Vagina (tissue), 2 donors: ENCODE measurements around the gene TPD52L1. TPM values are rescaled to one million over a fixed set of nuclear protein-coding genes. Genes with fewer than 3 reads are reported as not detected.

Source experiments
- DNase-seq, 2 donors: peaks; one replicate each; pipeline ENCODE4 v3.0.0-alpha.2; 2017; ENCODE audit errors: extremely low spot score in 2 of 2
- H3K27ac ChIP-seq: fragments of 200-600 bp; sonication (generic); one replicate; pipeline ENCODE4 v1.5.1; 2019
- H3K27me3 ChIP-seq: fragments of 200-600 bp; sonication (generic); one replicate; pipeline ENCODE4 v1.5.1; 2019
- H3K36me3 ChIP-seq, 2 donors: fragments of 200-600 bp; sonication (generic); one replicate each; pipeline ENCODE4 v1.5.1; 2017 to 2019
- H3K4me1 ChIP-seq: fragments of 200-600 bp; sonication (generic); one replicate; pipeline ENCODE4 v1.5.1; 2019
- H3K4me3 ChIP-seq, 2 donors: fragments of 200-600 bp; sonication (generic); 1 replicate in 1 of 2; 2 replicates in 1 of 2; pipeline ENCODE4 v1.5.1; 2016 to 2019
- H3K9me3 ChIP-seq: fragments of 200-600 bp; sonication (generic); one replicate; pipeline ENCODE4 v1.5.1; 2019
- CTCF ChIP-seq, 3 experiments: fragments of 450-650 bp in 2 of 3; fragments of 200-600 bp in 1 of 3; sonication (generic) in 1 of 3; IDR thresholded peaks; one replicate each; pipeline ENCODE4 v1.5.1; 2017 to 2019; ENCODE audit warnings: antibody characterized with exemption in 3 of 3, mild to moderate bottlenecking in 2 of 3, moderate library complexity in 2 of 3
- POLR2A ChIP-seq, 2 donors: fragments of 450-650 bp; IDR thresholded peaks; one replicate each; pipeline ENCODE4 v1.6.1; 2017; ENCODE audit warnings: antibody characterized with exemption in 2 of 2, mild to moderate bottlenecking in 2 of 2, moderate library complexity in 2 of 2
- POLR2AphosphoS5 ChIP-seq, 2 donors: sonication (generic); formaldehyde crosslinking; IDR thresholded peaks; one replicate each; pipeline ENCODE4 v1.9.0; 2017; ENCODE audit warnings: antibody characterized with exemption in 2 of 2, mild to moderate bottlenecking in 2 of 2, low read depth in 1 of 2; ENCODE audit not compliant: insufficient read depth in 1 of 2
- intact Hi-C: fragments of 100-400 bp; cut with DNase I; formaldehyde crosslinking; loops from one replicate; pipeline ENCODE4 v1.15.1; 2023
- total RNA-seq: library from RNA; depleted of rRNA; stranded (reverse); fragments of >200 nt; gene quantifications from one replicate; pipeline ENCODE4 v1.2.3, GENCODE V29; 2016

TPD52L1 gene
- total RNA-seq, 1 donor from 2014 or later: 85.0 TPM

GRCh38 chr6:125201961-125202729 lies 48.6 kb downstream of the TPD52L1 start:
- H3K36me3 ChIP-seq: no peaks in the 10 kb centered on the region
- no peaks in the 10 kb centered on the region for H3K9me3 ChIP-seq
- no peak overlapping the region for H3K4me3 ChIP-seq
- TF ChIP-seq POLR2AphosphoS5 (IDR thresholded peaks at IDR 0.05; ENCODE audit: insufficient read depth in 1 of 2, low read depth in 1 of 2) (peak in 1 of 2 donors; percentile 21), POLR2A (IDR thresholded peaks at IDR 0.05) (no peak)
- peaks cover 30% of the 10 kb centered on the region for H3K4me1 ChIP-seq
- intact Hi-C loops: no loop called here
- no peak overlapping the region for H3K27ac ChIP-seq
- no peaks in the 10 kb centered on the region for H3K27me3 ChIP-seq
- DNase-seq: no peak

- Histone ChIP-seq H3K9me3 (no peaks in the 10 kb centered on the region), H3K4me1 (peaks cover 17% of the 10 kb centered on the region), H3K27ac (no peak overlapping the region), H3K27me3 (no peaks in the 10 kb centered on the region), H3K4me3 (no peak overlapping the region), H3K36me3 (no peaks in the 10 kb centered on the region)
- no peak for DNase-seq
- intact Hi-C loops: no loop called here
- no peak for TF ChIP-seq POLR2AphosphoS5 (IDR thresholded peaks at IDR 0.05; ENCODE audit: insufficient read depth in 1 of 2, low read depth in 1 of 2)
- TF ChIP-seq CTCF (IDR thresholded peaks at IDR 0.05): no peak
- no peak for TF ChIP-seq POLR2A (IDR thresholded peaks at IDR 0.05)
Measured at GRCh38 chr6:125203395-125203794, 49.8 kb downstream of the TPD52L1 start.

- Histone ChIP-seq H3K9me3 (no peaks in the 10 kb centered on the region), H3K4me1 (peaks cover 6% of the 10 kb centered on the region), H3K4me3 (no peak overlapping the region), H3K27ac (no peak overlapping the region), H3K27me3 (no peaks in the 10 kb centered on the region), H3K36me3 (no peaks in the 10 kb centered on the region)
- DNase-seq: no peak
- TF ChIP-seq CTCF (IDR thresholded peaks at IDR 0.05): no peak
- no peak for TF ChIP-seq POLR2A (IDR thresholded peaks at IDR 0.05)
- TF ChIP-seq POLR2AphosphoS5 (IDR thresholded peaks at IDR 0.05; ENCODE audit: insufficient read depth in 1 of 2, low read depth in 1 of 2): no peak
- intact Hi-C loops: no loop called here
Measured at GRCh38 chr6:125205931-125206330, 52.4 kb downstream of the TPD52L1 start.

- no peaks in the 10 kb centered on the region for H3K27me3 ChIP-seq
- no peak for DNase-seq
- no peaks in the 10 kb centered on the region for H3K36me3 ChIP-seq
- no peak overlapping the region for H3K27ac ChIP-seq
- H3K4me3 ChIP-seq: no peak overlapping the region
- TF ChIP-seq POLR2A (IDR thresholded peaks at IDR 0.05): no peak
- TF ChIP-seq POLR2AphosphoS5 (IDR thresholded peaks at IDR 0.05; ENCODE audit: insufficient read depth in 1 of 2, low read depth in 1 of 2): no peak
- no peak for TF ChIP-seq CTCF (IDR thresholded peaks at IDR 0.05)
- H3K4me1 ChIP-seq: peaks cover 6% of the 10 kb centered on the region
- intact Hi-C loops: no loop called here
- H3K9me3 ChIP-seq: no peaks in the 10 kb centered on the region
Measured at GRCh38 chr6:125206389-125206788, 52.8 kb downstream of the TPD52L1 start.

- Histone ChIP-seq H3K4me3 (no peak overlapping the region), H3K4me1 (no peaks in the 10 kb centered on the region), H3K36me3 (no peaks in the 10 kb centered on the region), H3K27me3 (no peaks in the 10 kb centered on the region), H3K27ac (no peak overlapping the region), H3K9me3 (no peaks in the 10 kb centered on the region)
- TF ChIP-seq POLR2AphosphoS5 (IDR thresholded peaks at IDR 0.05; ENCODE audit: insufficient read depth in 1 of 2, low read depth in 1 of 2) (no peak), POLR2A (IDR thresholded peaks at IDR 0.05) (no peak), CTCF (IDR thresholded peaks at IDR 0.05) (no peak)
- intact Hi-C loops: no loop called here
- DNase-seq: no peak
Measured at GRCh38 chr6:125207956-125208355, 54.4 kb downstream of the TPD52L1 start.
